Measurements from ENCODE around the gene CNTNAP4. TPM values are rescaled to one million over a fixed set of nuclear protein-coding genes. Genes with fewer than 3 reads are reported as not detected.

Gene CNTNAP4
- total and polyA plus RNA-seq, 2 of the 4 experiments (the other 2 are of a cell fraction): not detected

DNA sequence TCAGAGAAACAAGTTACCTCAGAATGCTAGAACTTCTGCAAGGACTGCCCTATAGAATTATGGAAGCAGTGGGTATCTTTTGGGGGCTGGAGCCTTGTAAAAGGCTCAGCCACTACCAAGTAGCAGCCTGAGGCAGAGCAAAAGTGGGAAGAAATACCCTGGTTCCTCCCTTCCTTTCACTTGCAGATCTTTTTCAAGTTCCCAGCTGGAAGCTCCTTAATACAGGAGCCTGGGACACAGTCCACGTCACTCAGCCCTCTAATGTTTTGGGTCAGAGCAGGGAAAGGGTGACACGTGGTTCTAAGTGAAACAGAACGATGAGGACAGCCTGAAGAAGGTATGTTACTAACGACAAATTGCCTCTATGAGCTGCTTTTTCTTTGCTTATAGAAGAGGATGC lies 93.1 kb downstream of the CNTNAP4 start:
- H3K23ac ChIP-seq (ENCODE audit: low read depth, low read length): no peak overlapping the region
- no peak overlapping the region for H3K4me3 ChIP-seq (ENCODE audit: insufficient read depth, low read depth, low read length)
- dilution Hi-C loops (cut with HindIII; ENCODE audit: low sequenced_read_pairs, unreplicated experiment) (no loop called here), intact Hi-C loops (cut with micrococcal nuclease) (no loop called here), in situ Hi-C loops (cut with MboI; ENCODE audit: low sequenced_read_pairs) (no loop called here)
- H2BK5ac ChIP-seq (ENCODE audit: low read depth, low read length, poor library complexity, severe bottlenecking): no peak overlapping the region
- no peaks in the 10 kb centered on the region for H3K27me3 ChIP-seq (ENCODE audit: control insufficient read depth, insufficient read depth, low read length)
- no peak overlapping the region for H2BK120ac ChIP-seq (ENCODE audit: low read depth, low read length)
- no peak overlapping the region for H2BK15ac ChIP-seq (ENCODE audit: low read depth, low read length)
- DNase-seq (no peak), ATAC-seq (ENCODE audit: low read depth) (no peak)
- CTCF ChIA-PET: no interaction called here
- no peaks in the 10 kb centered on the region for H3K9me3 ChIP-seq (ENCODE audit: control insufficient read depth, insufficient read depth, low read length)
- no peaks in the 10 kb centered on the region for H3K4me1 ChIP-seq (ENCODE audit: control insufficient read depth, insufficient read depth, low read length)
- TF ChIP-seq, protein P1, sequence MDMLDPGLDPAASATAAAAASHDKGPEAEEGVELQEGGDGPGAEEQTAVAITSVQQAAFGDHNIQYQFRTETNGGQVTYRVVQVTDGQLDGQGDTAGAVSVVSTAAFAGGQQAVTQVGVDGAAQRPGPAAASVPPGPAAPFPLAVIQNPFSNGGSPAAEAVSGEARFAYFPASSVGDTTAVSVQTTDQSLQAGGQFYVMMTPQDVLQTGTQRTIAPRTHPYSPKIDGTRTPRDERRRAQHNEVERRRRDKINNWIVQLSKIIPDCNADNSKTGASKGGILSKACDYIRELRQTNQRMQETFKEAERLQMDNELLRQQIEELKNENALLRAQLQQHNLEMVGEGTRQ (IDR thresholded peaks at IDR 0.05; ENCODE audit: low read depth, low read length): no peak
- TF ChIP-seq RFX5 (IDR thresholded peaks at IDR 0.05; ENCODE audit: low read depth, low read length): no peak
- no peak for TF ChIP-seq MAFK (IDR thresholded peaks at IDR 0.05; ENCODE audit: low read depth, low read length)
- no peak for TF ChIP-seq POLR2A (IDR thresholded peaks at IDR 0.05; ENCODE audit: low read depth, low read length)
- TF ChIP-seq RAD21 (IDR thresholded peaks at IDR 0.05; ENCODE audit: low read length): no peak
- TF ChIP-seq FOS (IDR thresholded peaks at IDR 0.05; ENCODE audit: low read depth, low read length): no peak
- no peak for TF ChIP-seq RCOR1 (IDR thresholded peaks at IDR 0.05; ENCODE audit: insufficient replicate concordance, low read length)
- TF ChIP-seq SMC3 (IDR thresholded peaks at IDR 0.05; ENCODE audit: low read depth, low read length): no peak
- no peak for TF ChIP-seq CEBPB (IDR thresholded peaks at IDR 0.05; ENCODE audit: low read depth, low read length)
- no peak for TF ChIP-seq ELK1 (IDR thresholded peaks at IDR 0.05; ENCODE audit: borderline replicate concordance, low read depth, low read length)
- no peak for TF ChIP-seq CHD1 (IDR thresholded peaks at IDR 0.05; ENCODE audit: low read depth, low read length)
- no peak for TF ChIP-seq NFE2L2 (IDR thresholded peaks at IDR 0.05; ENCODE audit: low read depth, low read length)
- no peak for TF ChIP-seq BHLHE40 (IDR thresholded peaks at IDR 0.05; ENCODE audit: low read depth, low read length)
- no peak for TF ChIP-seq MAZ (IDR thresholded peaks at IDR 0.05; ENCODE audit: borderline replicate concordance, low read depth, low read length)
- no peak for TF ChIP-seq MXI1 (IDR thresholded peaks at IDR 0.05; ENCODE audit: borderline replicate concordance, low read depth, low read length)
- TF ChIP-seq CTCF (conservative IDR thresholded peaks at IDR 0.05; ENCODE audit: low read depth, low read length): no peak
- H4K91ac ChIP-seq (ENCODE audit: insufficient read depth, low read depth, low read length): no peak overlapping the region
- no peak overlapping the region for H4K5ac ChIP-seq (ENCODE audit: low read depth, low read length)
- POLR2A ChIA-PET (ENCODE audit: unreplicated experiment): no interaction called here
- H3K4me2 ChIP-seq (ENCODE audit: low read depth, low read length): no peak overlapping the region
- no TSS peak for BruUV-seq (replicated peaks)
- no peaks in the 10 kb centered on the region for H3K9me1 ChIP-seq (ENCODE audit: insufficient read depth, low read length)
- H2AK9ac ChIP-seq (replicated peaks; ENCODE audit: low read depth, low read length, poor library complexity): no peak overlapping the region
- no peak overlapping the region for H3K27ac ChIP-seq (ENCODE audit: insufficient read depth, low read length)
- H3K56ac ChIP-seq (ENCODE audit: extremely low read depth, insufficient read depth, low read length): no peak overlapping the region
- no peak overlapping the region for H4K8ac ChIP-seq (ENCODE audit: low read depth in 2 of 2, low read length in 2 of 2)
- H3K18ac ChIP-seq (ENCODE audit: low read depth, low read length): no peak overlapping the region
- no peaks in the 10 kb centered on the region for H3K36me3 ChIP-seq (ENCODE audit: control insufficient read depth, insufficient read depth, low read length)
- no peak overlapping the region for H3K14ac ChIP-seq (replicated peaks; ENCODE audit: low read depth, low read length)
- H2BK20ac ChIP-seq (ENCODE audit: low read depth, low read length): no peak overlapping the region
- H2AFZ ChIP-seq (replicated peaks; ENCODE audit: low read length, poor library complexity): no peak overlapping the region
- H3K79me1 ChIP-seq (ENCODE audit: low read depth in 1 of 2, low read length in 2 of 2): no peaks in the 10 kb centered on the region
- no peak overlapping the region for H2AK5ac ChIP-seq (ENCODE audit: low read depth, low read length)
- H4K20me1 ChIP-seq (ENCODE audit: insufficient read depth, low read length): no peaks in the 10 kb centered on the region
- H3K9ac ChIP-seq (ENCODE audit: low read depth, low read length): no peak overlapping the region
- no CpG with 5 or more reads among the region's 4 CpGs for WGBS, 2 experiments (ENCODE audit: extremely low coverage in 2 of 2, insufficient read length in 1 of 2)
- H3K4ac ChIP-seq (ENCODE audit: low read depth, low read length): no peak overlapping the region
